RPMI8226 (cell line): ENCODE measurements around the gene MAP3K19.
A peak's percentile ranks its signal among the peaks of the same experiment; 100 is the strongest.

Source experiments
- DNase-seq: peaks from one replicate; pipeline ENCODE4 v3.0.0-alpha.2; 2015

Gene MAP3K19

DNA sequence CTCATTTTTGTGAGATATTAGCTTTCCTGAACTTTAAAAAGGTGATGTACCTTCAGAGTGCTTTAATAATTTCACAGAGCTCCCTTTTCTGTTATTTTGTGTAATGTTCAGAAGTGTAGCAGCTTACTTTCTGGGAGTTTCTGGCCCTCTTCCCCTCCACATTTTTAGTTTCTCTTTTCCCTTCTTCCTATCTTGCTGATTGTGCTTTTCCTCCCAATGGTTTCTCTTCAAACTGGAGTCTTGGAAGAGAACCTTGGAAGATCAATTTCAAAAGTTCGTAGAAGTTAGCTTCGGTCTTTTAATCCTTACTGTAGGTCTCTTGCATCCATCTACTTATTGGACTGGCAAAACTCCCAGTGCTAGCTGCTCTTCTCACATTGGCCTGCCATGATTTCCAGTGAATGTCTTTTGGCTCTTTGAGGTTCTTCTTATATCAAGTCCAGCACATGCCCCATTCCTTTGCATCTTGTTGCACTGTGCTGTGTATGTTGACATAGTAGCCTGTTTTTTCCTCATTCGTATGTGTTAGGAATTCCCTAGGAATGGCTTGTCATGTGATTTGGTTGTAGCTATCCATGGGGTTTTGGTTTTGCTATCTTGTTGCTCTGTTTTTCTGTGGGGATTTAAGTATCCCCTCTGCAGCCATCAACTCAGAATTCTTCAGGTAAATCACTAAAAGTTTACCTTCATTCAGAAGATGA, 120.9 kb downstream of the MAP3K19 start:
- no peak for DNase-seq

- no peak for DNase-seq
Measured at GRCh38 chr2:134924912-134925311, 122.3 kb downstream of the MAP3K19 start.

DNA sequence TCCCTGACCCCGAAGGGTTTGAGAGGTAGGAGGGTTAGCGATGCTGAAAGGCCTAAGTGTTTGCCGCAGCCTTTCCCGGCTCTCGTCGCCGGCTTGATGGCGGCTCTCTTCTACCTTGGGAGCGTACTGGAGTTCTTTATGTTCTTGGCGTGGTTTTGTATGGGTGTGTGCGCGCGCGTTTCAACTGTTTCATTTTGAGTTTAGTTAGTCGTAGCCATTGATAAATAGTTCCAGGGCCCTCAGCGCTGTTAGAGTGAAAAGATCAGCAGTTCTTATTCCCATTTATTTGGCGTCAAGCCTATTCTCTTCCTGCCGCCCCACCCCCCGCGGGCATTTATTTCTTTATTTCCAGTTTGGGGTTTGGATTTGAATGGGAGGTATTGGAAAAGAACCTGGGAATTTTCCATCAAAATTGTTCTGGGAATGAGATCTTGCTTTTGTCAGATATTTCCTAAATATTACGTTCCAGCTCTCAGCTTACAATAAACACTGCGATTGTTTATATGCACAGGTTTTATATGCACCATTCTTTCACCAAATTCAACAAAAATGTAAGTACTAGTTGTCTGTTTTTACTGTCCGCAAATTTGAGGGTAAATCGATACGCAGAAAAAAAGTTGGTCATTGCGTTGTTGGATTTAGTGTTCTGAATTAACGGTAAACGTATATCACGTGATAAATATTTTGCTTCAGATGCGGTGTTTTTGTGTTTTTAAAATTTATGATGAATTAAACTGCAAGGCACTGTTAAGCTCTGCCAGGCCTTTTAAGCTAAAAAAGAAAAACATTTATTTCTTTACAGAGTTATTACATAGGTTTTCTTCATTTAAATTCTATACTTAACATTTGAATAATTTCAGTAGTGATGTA, 127.7 kb downstream of the MAP3K19 start:
- DNase-seq = peak; percentile 53

DNA sequence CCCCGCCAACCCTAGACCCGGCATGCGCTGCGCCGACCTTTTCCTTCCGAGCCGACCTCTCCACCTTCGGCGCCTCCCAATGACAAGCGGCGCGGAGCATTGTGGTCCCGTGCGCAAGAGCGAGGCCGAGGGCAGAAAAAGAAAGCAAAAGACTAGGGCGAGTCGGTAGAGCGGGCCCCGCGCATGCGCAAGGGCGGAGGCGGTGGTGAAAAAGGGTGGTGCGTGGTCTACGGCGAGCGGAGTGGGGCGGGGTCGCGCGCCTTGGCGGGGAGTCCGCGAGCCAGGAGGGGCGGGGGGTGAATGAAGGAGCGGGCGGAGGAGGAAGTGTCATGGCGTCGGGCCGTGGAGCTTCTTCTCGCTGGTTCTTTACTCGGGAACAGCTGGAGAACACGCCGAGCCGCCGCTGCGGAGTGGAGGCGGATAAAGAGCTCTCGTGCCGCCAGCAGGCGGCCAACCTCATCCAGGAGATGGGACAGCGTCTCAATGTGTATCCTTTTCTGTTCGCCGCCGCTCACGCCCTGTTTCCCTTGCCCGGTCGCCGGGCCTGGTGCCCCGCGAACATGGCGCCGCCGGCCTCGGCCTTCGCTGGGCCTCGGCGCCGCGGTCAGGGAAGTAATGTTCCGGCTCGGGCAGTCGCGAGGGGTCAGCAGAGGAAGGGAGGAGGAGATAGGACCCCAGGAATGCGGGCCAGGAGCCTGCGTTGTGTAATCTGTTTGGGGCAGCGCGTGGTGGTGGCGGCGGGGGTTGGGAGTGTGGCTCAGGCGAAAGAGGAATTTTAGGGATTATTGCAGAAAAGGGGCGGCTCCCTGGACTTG, 128.5 kb downstream of the MAP3K19 start, which contains the start of gene CCNT2:
TSS of gene CCNT2 (plus strand) at position 297 of the 815 bp plus-strand sequence. CDS start at position 330, 33 bp downstream.
- DNase-seq = peak; percentile 99

DNA sequence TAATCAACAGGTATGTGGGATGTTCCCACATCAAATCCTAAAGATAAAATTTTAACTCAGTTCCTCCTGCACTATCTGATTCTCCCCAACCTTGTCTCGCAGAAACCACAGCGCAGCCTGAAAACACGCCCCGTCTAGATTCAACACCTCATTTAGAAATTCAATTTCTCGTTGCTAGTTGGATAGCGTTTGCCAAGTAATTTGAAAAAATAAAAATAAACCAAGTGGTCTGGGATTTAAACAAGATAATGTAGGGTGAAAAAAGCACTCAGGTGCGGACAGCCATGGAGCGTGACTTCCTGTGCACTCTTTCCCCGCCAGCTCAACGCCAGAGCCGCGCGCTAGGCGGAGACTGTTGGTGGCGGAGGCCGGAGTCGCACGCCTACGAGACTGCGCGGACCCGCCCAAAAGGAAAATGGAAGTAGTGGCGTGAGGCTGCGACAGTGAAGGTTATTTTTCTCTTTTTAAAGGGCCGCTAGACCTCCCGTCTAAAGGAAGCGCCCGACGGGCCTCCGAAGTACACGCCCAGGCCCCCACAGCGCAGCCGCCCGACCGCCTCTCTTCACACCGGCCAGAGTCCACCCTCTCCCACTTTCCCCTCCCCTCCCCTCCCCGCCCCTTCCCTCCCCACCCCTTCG, 129.2 kb downstream of the MAP3K19 start:
- peak; percentile 91 for DNase-seq

DNA sequence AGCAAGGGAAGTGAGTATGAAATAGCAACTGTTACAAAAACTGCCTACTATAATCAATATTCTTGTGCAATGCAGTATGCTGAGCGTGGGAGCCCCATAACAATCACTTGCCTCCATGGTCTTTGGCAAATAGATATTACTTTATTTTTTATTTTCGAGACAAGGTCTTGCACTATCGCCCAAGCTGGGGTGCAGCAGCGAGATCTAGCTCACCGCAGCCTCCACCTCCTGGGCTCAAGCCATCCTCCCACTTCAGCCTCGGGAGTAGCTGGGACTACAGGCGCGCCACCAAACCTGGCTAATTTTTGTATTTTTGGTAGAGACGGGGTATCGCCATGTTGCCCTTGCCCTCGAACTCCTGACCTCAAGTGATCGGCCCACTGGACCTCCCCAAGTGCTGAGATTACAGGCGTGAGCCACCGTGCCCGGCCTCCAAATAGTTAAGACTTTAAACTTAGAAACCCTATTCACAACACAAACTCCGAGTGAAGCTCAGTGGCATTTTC, 129.8 kb downstream of the MAP3K19 start:
- peak; percentile 21 for DNase-seq
